GM18870 (cell line): Measurements from ENCODE around the gene THSD7A.

ENCODE experiments used
- ATAC-seq: cut with Tn5 transposase; IDR thresholded peaks from one replicate; pipeline ENCODE4 v1.9.1; 2021; ENCODE audit warnings: moderate library complexity; ENCODE audit not compliant: unreplicated experiment

THSD7A gene

GRCh38 chr7:11648980-11649379 is 183.0 kb downstream of the THSD7A start:
- ATAC-seq: no peak

GRCh38 chr7:11648101-11648500 is 183.9 kb downstream of the THSD7A start:
- ATAC-seq: no peak

- no peak for ATAC-seq
These were observed 189.2 kb downstream of the THSD7A start for GRCh38 chr7:11642841-11643240.

GRCh38 chr7:11642276-11642675 is 189.7 kb downstream of the THSD7A start:
- no peak for ATAC-seq

GRCh38 chr7:11638011-11638774 is 193.8 kb downstream of the THSD7A start:
- ATAC-seq: no peak

GRCh38 chr7:11636274-11636673 is 195.7 kb downstream of the THSD7A start:
- no peak for ATAC-seq

- no peak for ATAC-seq
These were observed 198.7 kb downstream of the THSD7A start for GRCh38 chr7:11633310-11633709.

GRCh38 chr7:11630355-11630754 is 201.6 kb downstream of the THSD7A start:
- ATAC-seq: no peak

- no peak for ATAC-seq
These were observed 206.3 kb downstream of the THSD7A start for GRCh38 chr7:11625669-11626068.

- ATAC-seq: no peak
These were observed 208.8 kb downstream of the THSD7A start for GRCh38 chr7:11623093-11623678.

- no peak for ATAC-seq
These were observed 211.4 kb downstream of the THSD7A start for GRCh38 chr7:11620406-11621253.

GRCh38 chr7:11616466-11616865 is 215.5 kb downstream of the THSD7A start:
- no peak for ATAC-seq

- no peak for ATAC-seq
These were observed 216.8 kb downstream of the THSD7A start for GRCh38 chr7:11615174-11615573.

- ATAC-seq: peak; percentile 98
These were observed 218.6 kb downstream of the THSD7A start for GRCh38 chr7:11613292-11613930.

GRCh38 chr7:11612737-11613136 is 219.3 kb downstream of the THSD7A start:
- peak; percentile 35 for ATAC-seq

GRCh38 chr7:11609096-11609670 is 222.8 kb downstream of the THSD7A start:
- ATAC-seq: no peak

GRCh38 chr7:11607686-11608085 is 224.3 kb downstream of the THSD7A start:
- no peak for ATAC-seq

- ATAC-seq: no peak
These were observed 226.2 kb downstream of the THSD7A start for GRCh38 chr7:11605749-11606148.

GRCh38 chr7:11604505-11604904 is 227.5 kb downstream of the THSD7A start:
- no peak for ATAC-seq

- no peak for ATAC-seq
These were observed 230.2 kb downstream of the THSD7A start for GRCh38 chr7:11601761-11602160.

GRCh38 chr7:11593322-11593721 is 238.7 kb downstream of the THSD7A start:
- ATAC-seq: no peak
